ENCODE results near the gene FANCC.

- TF ChIP-seq, protein P1, sequence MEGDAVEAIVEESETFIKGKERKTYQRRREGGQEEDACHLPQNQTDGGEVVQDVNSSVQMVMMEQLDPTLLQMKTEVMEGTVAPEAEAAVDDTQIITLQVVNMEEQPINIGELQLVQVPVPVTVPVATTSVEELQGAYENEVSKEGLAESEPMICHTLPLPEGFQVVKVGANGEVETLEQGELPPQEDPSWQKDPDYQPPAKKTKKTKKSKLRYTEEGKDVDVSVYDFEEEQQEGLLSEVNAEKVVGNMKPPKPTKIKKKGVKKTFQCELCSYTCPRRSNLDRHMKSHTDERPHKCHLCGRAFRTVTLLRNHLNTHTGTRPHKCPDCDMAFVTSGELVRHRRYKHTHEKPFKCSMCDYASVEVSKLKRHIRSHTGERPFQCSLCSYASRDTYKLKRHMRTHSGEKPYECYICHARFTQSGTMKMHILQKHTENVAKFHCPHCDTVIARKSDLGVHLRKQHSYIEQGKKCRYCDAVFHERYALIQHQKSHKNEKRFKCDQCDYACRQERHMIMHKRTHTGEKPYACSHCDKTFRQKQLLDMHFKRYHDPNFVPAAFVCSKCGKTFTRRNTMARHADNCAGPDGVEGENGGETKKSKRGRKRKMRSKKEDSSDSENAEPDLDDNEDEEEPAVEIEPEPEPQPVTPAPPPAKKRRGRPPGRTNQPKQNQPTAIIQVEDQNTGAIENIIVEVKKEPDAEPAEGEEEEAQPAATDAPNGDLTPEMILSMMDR (IDR thresholded peaks at IDR 0.05), result no peak
- no peak for TF ChIP-seq POLR2A (IDR thresholded peaks at IDR 0.05)
These were observed 254.9 kb downstream of the FANCC start for GRCh38 chr9:95062596-95063065.

Data from body of pancreas (tissue), 4 donors.